Measurements from ENCODE around the gene CRKL. TPM values are rescaled to one million over a fixed set of nuclear protein-coding genes. Genes with fewer than 3 reads are reported as not detected.

The CRKL gene
- total RNA-seq, 1 donor from 2014 or later: 53.6 TPM

DNA sequence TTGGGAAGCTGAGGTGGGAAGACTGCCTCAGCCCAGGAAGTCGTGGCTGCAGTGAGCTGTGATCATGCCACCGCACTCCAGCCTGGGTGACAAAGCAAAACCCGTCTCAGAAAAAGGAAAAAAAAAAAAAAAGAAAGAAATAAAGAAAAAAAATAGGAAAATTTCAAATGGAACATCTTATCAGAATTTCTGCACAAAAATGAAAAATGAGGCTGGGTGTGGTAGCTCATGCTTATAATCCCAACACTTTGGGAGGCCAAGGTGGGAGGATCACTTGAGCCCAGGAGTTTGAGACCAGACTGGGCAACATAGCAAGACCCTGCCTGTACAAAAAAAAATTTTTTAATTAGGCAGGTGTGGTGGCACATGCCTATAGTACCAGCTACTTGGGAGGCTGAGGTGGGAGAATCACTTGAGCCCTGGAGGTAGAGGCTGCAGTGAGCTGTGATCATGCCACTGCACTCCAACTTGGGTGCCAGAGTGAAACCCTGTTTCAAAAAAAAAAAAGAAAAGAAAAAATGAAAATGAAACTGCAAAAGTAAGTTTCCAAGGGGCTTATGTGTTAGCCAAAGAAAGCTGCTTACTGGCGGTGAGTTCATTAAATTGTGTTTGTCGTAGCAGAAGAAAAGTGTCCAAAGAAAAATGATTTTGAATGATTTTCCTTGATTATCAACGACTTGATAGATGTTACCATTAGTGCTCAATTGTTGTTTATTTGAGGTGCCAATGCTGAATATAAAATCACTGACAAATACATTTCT is 7.5 kb upstream of the CRKL start:
- TF ChIP-seq, protein P1, sequence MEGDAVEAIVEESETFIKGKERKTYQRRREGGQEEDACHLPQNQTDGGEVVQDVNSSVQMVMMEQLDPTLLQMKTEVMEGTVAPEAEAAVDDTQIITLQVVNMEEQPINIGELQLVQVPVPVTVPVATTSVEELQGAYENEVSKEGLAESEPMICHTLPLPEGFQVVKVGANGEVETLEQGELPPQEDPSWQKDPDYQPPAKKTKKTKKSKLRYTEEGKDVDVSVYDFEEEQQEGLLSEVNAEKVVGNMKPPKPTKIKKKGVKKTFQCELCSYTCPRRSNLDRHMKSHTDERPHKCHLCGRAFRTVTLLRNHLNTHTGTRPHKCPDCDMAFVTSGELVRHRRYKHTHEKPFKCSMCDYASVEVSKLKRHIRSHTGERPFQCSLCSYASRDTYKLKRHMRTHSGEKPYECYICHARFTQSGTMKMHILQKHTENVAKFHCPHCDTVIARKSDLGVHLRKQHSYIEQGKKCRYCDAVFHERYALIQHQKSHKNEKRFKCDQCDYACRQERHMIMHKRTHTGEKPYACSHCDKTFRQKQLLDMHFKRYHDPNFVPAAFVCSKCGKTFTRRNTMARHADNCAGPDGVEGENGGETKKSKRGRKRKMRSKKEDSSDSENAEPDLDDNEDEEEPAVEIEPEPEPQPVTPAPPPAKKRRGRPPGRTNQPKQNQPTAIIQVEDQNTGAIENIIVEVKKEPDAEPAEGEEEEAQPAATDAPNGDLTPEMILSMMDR (conservative IDR thresholded peaks at IDR 0.05; ENCODE audit: low read depth, low read length): no peak
- H3K4me3 ChIP-seq (ENCODE audit: low read depth, low read length): no peak overlapping the region
- no peak for DNase-seq (ENCODE audit: low read depth)

DNA sequence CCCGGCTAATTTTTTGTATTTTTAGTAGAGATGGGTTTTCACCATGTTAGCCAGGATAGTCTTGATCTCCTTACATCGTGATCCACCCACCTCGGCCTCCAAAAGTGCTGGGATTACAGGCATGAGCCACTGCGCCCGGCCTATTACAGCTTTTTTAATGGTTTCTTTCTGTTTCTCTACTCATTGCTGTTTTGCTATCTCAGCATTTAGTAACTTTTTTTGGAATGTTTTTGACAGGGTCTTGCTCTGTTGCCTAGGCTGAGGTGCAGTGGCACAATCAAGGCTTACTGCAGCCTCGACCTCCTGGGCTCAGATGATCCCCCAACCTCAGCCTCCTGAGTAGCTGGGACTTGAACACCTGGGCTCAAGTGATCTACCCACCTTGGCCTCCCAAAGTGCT is 4.7 kb upstream of the CRKL start:
- TF ChIP-seq, protein P1 (conservative IDR thresholded peaks at IDR 0.05; ENCODE audit: low read depth, low read length): no peak
- no peak for DNase-seq (ENCODE audit: low read depth)
- no peak overlapping the region for H3K4me3 ChIP-seq (ENCODE audit: low read depth, low read length)

DNA sequence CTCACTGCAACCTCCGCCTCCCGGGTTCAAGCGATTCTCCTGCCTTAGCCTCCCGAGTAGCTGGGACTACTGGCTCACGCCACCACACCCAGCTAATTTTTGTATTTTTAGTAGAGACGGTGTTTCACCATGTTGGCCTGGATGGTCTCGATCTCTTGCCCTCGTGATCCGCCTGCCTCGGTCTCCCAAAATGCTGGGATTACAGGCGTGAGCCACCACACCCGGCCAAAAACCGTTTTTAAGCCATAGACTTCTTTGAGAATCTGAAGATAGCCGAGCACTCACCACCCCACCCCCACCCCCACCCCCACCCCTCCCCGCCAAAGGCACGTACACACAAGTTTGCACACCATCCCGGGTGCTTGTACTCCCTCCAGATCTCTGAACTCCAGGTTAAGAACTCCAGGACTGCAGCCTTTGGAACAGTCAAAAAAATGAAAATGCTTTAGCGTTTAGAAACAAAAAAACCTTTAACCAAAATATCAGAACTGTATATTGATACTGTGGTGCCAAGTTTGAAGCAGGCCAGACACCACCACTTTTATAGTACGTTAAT is 1.5 kb downstream of the CRKL start:
- TF ChIP-seq, protein P1 (conservative IDR thresholded peaks at IDR 0.05; ENCODE audit: low read depth, low read length): no peak
- H3K4me3 ChIP-seq (ENCODE audit: low read depth, low read length): peak overlapping the region; percentile 98
- no peak for DNase-seq (ENCODE audit: low read depth)

DNA sequence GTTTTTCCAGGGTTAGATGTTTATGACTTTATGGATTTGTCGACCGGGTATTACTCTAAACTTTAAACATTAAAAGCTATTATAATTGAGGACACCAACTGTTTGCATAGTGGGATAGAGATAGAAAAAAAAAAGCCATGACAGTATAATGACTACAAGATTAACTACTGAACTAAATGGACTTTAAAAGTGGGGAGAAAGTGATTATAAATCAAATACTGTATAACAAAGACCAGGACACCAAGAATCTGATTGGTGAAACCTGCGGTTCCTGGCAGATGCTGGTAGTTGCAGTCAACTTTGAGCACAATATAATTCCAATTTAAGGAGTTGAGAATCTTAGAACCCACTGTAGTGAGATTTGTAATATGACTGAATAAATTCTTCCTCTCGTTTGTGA is 2.5 kb downstream of the CRKL start:
- DNase-seq (ENCODE audit: low read depth): no peak
- TF ChIP-seq, protein P1 (conservative IDR thresholded peaks at IDR 0.05; ENCODE audit: low read depth, low read length): no peak
- peak overlapping the region; percentile 98 for H3K4me3 ChIP-seq (ENCODE audit: low read depth, low read length)

DNA sequence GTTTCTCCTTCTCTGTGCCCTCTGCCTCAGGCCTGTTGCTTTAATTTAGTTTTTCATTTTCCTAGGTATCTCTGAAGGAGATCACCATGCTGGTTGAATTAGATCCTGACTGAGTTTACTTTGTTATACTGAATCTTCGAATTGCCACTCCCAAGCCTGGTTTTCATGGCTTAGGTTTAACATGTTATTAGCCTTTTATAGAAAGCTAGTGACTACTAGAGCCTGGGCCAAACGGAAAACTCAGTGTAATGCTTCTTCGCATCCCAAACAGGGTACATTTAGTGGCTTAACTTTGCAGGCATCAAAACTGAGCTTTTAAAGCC is 3.6 kb downstream of the CRKL start:
- TF ChIP-seq, protein P1 (conservative IDR thresholded peaks at IDR 0.05; ENCODE audit: low read depth, low read length): no peak
- DNase-seq (ENCODE audit: low read depth): no peak
- peak overlapping the region; percentile 98 for H3K4me3 ChIP-seq (ENCODE audit: low read depth, low read length)

DNA sequence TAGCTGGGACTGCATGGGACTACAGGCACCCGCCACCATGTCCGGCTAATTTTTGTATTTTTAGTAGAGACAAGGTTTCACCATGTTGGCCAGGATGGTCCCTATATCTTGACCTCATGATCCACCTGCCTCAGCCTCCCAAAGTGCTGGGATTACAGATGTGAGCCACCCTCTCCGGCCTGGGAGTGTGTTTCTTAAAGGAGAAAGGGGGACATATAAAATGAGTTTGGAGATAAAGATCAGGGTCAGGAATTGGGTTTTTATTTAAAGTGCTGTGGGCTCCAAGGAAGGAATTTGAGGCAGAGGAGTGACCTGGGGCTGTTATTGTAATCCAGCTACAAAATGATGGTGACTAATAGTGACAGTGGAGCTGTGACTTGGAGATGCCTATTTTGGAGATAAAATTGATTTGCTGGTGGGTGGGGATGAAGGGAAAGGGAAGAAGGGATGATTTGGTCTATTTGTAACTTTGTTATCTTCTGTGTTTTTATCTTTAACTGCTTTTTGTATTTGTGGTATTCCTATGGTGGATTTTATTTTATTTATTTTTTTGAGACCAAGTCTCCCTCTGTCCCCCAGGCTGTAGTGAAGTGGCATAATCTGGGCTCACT is 5.0 kb downstream of the CRKL start:
- TF ChIP-seq, protein P1 (conservative IDR thresholded peaks at IDR 0.05; ENCODE audit: low read depth, low read length): no peak
- H3K4me3 ChIP-seq (ENCODE audit: low read depth, low read length): no peak overlapping the region
- DNase-seq (ENCODE audit: low read depth): no peak

Measured in epithelial cell of proximal tubule (primary cell).